H1 (cell line): Measurements from ENCODE around the gene OTOL1. TPM values are rescaled to one million over a fixed set of nuclear protein-coding genes. Genes with fewer than 3 reads are reported as not detected.

Experiments
- CBX5 ChIP-seq: fragments of 300-800, 300-1000 bp; sonication (generic); IDR thresholded peaks from 2 replicates; pipeline ENCODE4 v1.7.1; 2016; ENCODE audit warnings: antibody characterized with exemption, low read length, low read depth
- CTCF ChIP-seq, 3 experiments: IDR thresholded peaks; 1 replicate in 2 of 3; 2 replicates in 1 of 3; pipeline versions ENCODE4 v1.5.1 to v1.6.1; 2011; ENCODE audit warnings: low read length in 3 of 3, mild to moderate bottlenecking in 3 of 3, inconsistent platforms in 2 of 3, low read depth in 1 of 3, moderate library complexity in 1 of 3; ENCODE audit not compliant: insufficient read depth in 1 of 3; ENCODE audit errors: control extremely low read depth in 1 of 3
- EP300 ChIP-seq, 2 experiments: IDR thresholded peaks; 1 replicate in 1 of 2; 2 replicates in 1 of 2; pipeline ENCODE4 v1.6.1; 2011 to 2012; ENCODE audit warnings: low read depth in 2 of 2, low read length in 2 of 2, mild to moderate bottlenecking in 2 of 2, borderline replicate concordance in 1 of 2, inconsistent platforms in 1 of 2, moderate library complexity in 1 of 2
- HDAC2 ChIP-seq, 2 experiments: fragments of 300-600 bp in 1 of 2; sonication (generic) in 1 of 2; IDR thresholded peaks; 2 replicates each; pipeline ENCODE4 v1.6.1; 2011 to 2012; ENCODE audit warnings: low read depth in 2 of 2, low read length in 2 of 2, mild to moderate bottlenecking in 2 of 2, moderate library complexity in 2 of 2, borderline replicate concordance in 1 of 2, inconsistent platforms in 1 of 2
- PHF8 ChIP-seq: fragments of 200-600 bp; sonication (generic); conservative IDR thresholded peaks from 2 replicates; pipeline ENCODE4 v1.7.1; 2012; ENCODE audit warnings: low read depth, mild to moderate bottlenecking, inconsistent platforms, low read length, moderate library complexity
- POLR2AphosphoS5 ChIP-seq: IDR thresholded peaks from 2 replicates; pipeline ENCODE4 v1.6.1; 2011; ENCODE audit warnings: low read depth, low read length
- RAD21 ChIP-seq, 2 experiments: IDR thresholded peaks in 1 of 2; conservative IDR thresholded peaks in 1 of 2; 2 replicates each; pipeline ENCODE4 v1.6.1; 2011; ENCODE audit warnings: low read depth in 2 of 2, low read length in 2 of 2, improper control_type of control experiment in 1 of 2, inconsistent platforms in 1 of 2, mild to moderate bottlenecking in 1 of 2, moderate library complexity in 1 of 2
- polyA plus RNA-seq, 7 experiments: library from polyadenylated mRNA; depleted of rRNA in 3 of 7; stranded (reverse) in 5 of 7; unstranded in 2 of 7; fragments of >200 nt in 5 of 7; fragments of 200-250 nt in 2 of 7; gene quantifications; 1 replicate in 5 of 7; 2 replicates in 1 of 7; 4 replicates in 1 of 7; pipeline versions ENCODE4 v1.2.1 to v1.2.3, GENCODE V29; 2011 to 2013; ENCODE audit warnings: missing spikeins in 2 of 7, mixed read lengths in 2 of 7
- total RNA-seq: library from RNA; stranded (reverse); fragmentation: NEBNext Ultra II Directional; extraction: Animal tissue kit (Norgen Biotek cat#: 25700); gene quantifications from 2 replicates; pipeline ENCODE4 v1.2.1, GENCODE V29; 2021
- TF ChIP-seq, protein P1 (sequence below): IDR thresholded peaks from 2 replicates; pipeline ENCODE4 v1.6.1; 2011; ENCODE audit warnings: low read length, improper control_type of control experiment

OTOL1 gene
- total and polyA plus RNA-seq, 2 of the 8 experiments (the other 6 are each of a cell fraction or from before 2014, with no cell fraction given): not detected

DNA sequence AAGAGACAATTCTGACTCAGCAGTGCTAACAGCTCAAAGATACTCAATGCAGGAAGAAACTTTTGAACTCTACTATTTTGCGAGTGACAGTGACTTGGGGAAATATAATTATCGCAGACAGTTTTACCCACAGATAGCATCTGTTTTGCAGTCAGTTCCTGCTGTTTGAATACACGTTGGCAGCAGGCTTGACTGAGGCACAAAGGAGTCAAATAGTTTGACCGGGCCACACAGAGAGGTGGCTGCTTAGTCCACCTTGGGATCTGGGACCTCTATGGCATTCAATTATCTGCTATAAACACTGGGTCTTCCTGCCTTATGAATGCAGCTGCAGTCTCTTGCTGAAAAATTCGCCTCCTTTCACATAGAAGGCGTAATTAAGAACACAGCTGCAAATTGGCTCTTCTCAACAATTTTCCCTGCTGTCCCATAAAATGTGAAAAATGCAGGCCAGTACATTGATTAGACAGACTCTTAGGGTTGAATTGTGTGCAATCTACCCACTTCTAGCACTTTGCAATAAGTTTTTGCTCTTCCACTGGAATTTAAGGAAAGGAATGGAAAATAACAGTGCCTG, 56.5 kb downstream of the OTOL1 start (continued):
- TF ChIP-seq CTCF (IDR thresholded peaks at IDR 0.05; ENCODE audit: control extremely low read depth in 1 of 3, insufficient read depth in 1 of 3, low read depth in 1 of 3, low read length in 3 of 3) (no peak), HDAC2 (IDR thresholded peaks at IDR 0.05; ENCODE audit: borderline replicate concordance in 1 of 2, low read depth in 2 of 2, low read length in 2 of 2) (no peak), RAD21 (IDR thresholded peaks at IDR 0.05 in 1 of 2, conservative IDR thresholded peaks at IDR 0.05 in 1 of 2; ENCODE audit: low read depth in 2 of 2, low read length in 2 of 2) (no peak), CBX5 (no peak), EP300 (IDR thresholded peaks at IDR 0.05; ENCODE audit: borderline replicate concordance in 1 of 2, low read depth in 2 of 2, low read length in 2 of 2) (no peak), POLR2AphosphoS5 (no peak), PHF8 (no peak)
- TF ChIP-seq, protein P1, sequence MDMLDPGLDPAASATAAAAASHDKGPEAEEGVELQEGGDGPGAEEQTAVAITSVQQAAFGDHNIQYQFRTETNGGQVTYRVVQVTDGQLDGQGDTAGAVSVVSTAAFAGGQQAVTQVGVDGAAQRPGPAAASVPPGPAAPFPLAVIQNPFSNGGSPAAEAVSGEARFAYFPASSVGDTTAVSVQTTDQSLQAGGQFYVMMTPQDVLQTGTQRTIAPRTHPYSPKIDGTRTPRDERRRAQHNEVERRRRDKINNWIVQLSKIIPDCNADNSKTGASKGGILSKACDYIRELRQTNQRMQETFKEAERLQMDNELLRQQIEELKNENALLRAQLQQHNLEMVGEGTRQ: no peak

Other genes starting within 250 kb of the OTOL1 start
- 11.7 and 33.4 TPM in 2 replicates for gene SPTSSB, start 125.3 kb upstream of the OTOL1 start, total RNA-seq
- 17.7 and 52.5 TPM in 2 replicates for gene SPTSSB, start 125.3 kb upstream of the OTOL1 start, polyA plus RNA-seq (2011; rRNA removed)